Neuron (in vitro differentiated cells): ENCODE measurements around the gene NUB1.

Experiments
- H2AFZ ChIP-seq: one replicate; pipeline ENCODE4 v1.6.1; 2013; ENCODE audit warnings: low read depth, mild to moderate bottlenecking, inconsistent platforms, low read length, moderate library complexity
- H3K27me3 ChIP-seq: one replicate; pipeline ENCODE4 v1.6.1; 2013; ENCODE audit warnings: low read length; ENCODE audit not compliant: insufficient read depth
- H3K36me3 ChIP-seq: one replicate; pipeline ENCODE4 v1.6.1; 2013; ENCODE audit warnings: low read length; ENCODE audit not compliant: insufficient read depth
- H3K4me1 ChIP-seq: one replicate; pipeline ENCODE4 v1.6.1; 2013; ENCODE audit warnings: low read length; ENCODE audit not compliant: insufficient read depth
- H3K4me3 ChIP-seq: 2 replicates; pipeline ENCODE4 v1.5.1; 2013; ENCODE audit warnings: mild to moderate bottlenecking, low read length, moderate library complexity
- H3K9me3 ChIP-seq: one replicate; pipeline ENCODE4 v1.6.1; 2013; ENCODE audit warnings: low read length

Gene NUB1

DNA sequence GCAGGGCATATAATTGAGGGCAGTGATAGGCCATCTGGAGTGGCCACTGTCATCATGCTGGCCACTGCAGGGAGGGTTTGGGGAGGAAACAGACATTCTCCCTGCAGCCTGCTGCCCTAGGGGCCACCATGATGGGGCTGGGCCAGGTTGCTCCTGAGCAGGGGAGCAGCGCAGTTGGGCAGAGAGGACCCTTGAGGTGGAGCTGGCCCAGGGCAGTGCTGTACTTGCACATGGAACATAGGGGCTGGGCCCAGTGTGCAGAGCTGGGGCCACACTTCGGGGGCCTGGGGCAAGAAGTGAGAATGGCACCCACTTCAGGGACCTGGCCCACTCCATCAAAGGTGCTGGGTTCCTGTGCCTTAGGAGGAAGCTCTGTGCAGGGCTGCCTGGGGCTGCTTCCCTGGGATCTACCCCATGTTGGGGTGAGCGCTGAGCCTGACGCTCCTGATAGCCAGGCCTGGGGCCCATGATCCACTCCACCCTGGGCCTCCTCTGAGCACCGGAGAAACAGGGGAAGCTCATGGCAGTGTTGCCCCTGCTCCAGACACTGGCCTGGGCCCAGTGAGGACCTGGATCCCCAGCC is 21.3 kb upstream of the NUB1 start:
- Histone ChIP-seq H3K36me3 (no peaks in the 10 kb centered on the region), H3K27me3 (no peaks in the 10 kb centered on the region), H2AFZ (no peak overlapping the region), H3K9me3 (peaks cover 12% of the 10 kb centered on the region), H3K4me3 (no peak overlapping the region), H3K4me1 (no peaks in the 10 kb centered on the region)

DNA sequence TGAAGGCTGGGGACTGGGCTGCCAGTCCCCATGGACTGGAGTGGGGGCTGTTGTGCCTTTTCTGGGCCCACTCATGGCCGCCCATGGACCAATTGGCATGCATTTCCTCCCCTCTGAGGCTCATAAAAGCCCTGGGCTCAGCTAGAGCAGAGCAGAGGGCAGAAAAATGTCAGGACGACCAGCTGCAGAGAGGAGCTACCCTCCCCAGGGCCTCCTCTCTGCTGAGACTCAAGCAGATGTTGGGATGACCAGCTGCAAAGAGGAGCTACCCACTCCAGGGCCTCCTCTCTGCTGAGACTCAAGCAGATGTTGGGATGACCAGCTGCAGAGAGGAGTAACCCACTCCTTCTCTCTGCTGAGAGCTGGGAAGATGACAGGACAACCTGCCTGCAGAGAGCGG is 20.3 kb upstream of the NUB1 start:
- H3K27me3 ChIP-seq = no peaks in the 10 kb centered on the region
- no peak overlapping the region for H3K4me3 ChIP-seq
- H3K9me3 ChIP-seq = peaks cover 12% of the 10 kb centered on the region
- no peaks in the 10 kb centered on the region for H3K4me1 ChIP-seq
- no peak overlapping the region for H2AFZ ChIP-seq
- no peaks in the 10 kb centered on the region for H3K36me3 ChIP-seq

DNA sequence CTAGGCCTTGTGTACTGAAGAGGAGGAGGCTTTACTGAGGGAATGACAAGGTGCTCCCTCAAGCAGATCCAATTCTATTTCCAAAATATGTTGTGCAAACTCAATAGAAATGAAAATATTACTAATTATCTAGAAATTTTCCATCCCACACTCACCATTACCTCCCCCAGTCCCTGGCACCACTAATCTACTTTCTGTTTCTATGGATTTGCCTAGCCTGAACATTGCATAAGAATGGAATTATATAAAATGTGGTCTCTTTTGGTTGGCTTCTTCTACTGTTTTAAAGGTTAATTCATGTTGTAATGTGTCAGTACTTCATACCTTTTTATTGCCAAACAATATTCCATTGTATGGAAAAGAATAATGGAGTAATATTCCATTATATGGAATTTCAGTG is 18.7 kb upstream of the NUB1 start:
- no peak overlapping the region for H2AFZ ChIP-seq
- no peak overlapping the region for H3K4me3 ChIP-seq
- no peaks in the 10 kb centered on the region for H3K4me1 ChIP-seq
- H3K36me3 ChIP-seq = no peaks in the 10 kb centered on the region
- no peaks in the 10 kb centered on the region for H3K27me3 ChIP-seq
- H3K9me3 ChIP-seq = peaks cover 15% of the 10 kb centered on the region

DNA sequence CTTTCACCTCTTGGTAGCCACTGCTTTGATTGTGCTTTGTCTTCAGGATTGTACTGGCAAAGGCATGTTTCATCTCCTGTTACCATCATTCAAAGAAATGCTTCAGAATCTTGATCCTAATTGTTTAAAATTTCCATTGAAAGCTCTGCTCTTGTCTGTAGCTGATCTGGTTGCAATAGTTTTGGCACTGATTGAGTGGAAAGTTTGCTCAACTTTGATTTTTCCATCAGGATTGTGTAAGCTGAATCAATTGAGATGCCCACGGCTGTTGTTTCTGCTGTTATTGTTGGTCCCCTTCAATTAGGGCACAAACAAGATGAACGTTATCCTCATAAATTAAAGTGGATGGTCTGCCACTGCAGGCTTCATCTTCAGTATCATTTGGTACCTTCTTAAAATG is 14.6 kb upstream of the NUB1 start:
- H3K27me3 ChIP-seq = no peaks in the 10 kb centered on the region
- no peak overlapping the region for H3K4me3 ChIP-seq
- H3K9me3 ChIP-seq = peaks cover 3% of the 10 kb centered on the region

DNA sequence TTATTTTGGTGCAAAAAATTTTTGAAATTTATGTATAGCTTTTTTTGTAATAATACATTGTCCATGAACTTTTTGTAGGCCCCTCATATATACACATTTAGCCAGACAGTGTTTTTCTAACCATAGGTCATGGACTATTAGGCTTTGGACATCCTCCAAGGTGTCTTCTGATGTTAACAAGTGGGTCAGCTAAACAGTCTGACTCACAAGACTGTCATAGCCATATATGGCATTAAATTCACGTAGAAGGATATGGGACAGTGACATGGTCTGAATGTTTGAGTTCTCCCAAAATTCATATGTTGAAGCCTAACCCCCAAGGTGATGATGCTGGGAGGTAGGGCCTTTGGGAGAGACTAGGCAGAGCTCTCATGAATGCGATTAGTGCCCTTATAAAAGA is 14.0 kb upstream of the NUB1 start:
- H3K4me1 ChIP-seq = no peaks in the 10 kb centered on the region
- no peak overlapping the region for H3K4me3 ChIP-seq
- peaks cover 3% of the 10 kb centered on the region for H3K9me3 ChIP-seq
- no peak overlapping the region for H2AFZ ChIP-seq
- H3K27me3 ChIP-seq = no peaks in the 10 kb centered on the region
- H3K36me3 ChIP-seq = no peaks in the 10 kb centered on the region

More for the DNA sequence above, 14.6 kb upstream of the NUB1 start:
- Histone ChIP-seq H2AFZ (no peak overlapping the region), H3K36me3 (no peaks in the 10 kb centered on the region), H3K4me1 (no peaks in the 10 kb centered on the region)

DNA sequence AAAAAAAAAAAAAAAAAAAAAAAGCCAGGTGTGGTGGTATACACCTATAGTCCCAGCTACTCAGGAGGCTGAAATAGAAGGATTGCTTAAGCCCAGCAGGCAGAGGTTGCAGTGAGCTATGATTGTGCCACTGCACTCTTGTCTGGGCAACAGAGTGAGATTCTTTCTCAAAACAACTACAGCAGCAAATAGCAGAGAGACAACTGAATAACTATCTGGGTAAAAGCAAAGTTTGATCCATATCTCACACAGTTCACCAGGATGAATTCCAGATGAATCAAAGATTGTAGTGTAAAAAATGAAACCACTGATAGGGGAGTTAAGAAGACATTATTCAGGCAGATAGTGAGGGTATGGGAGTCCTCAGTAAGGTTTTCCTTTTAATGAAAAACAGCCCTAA is 11.4 kb upstream of the NUB1 start:
- Histone ChIP-seq H3K9me3 (peaks cover 3% of the 10 kb centered on the region), H3K4me3 (no peak overlapping the region), H3K36me3 (no peaks in the 10 kb centered on the region), H2AFZ (no peak overlapping the region), H3K27me3 (peaks cover 3% of the 10 kb centered on the region), H3K4me1 (no peaks in the 10 kb centered on the region)

DNA sequence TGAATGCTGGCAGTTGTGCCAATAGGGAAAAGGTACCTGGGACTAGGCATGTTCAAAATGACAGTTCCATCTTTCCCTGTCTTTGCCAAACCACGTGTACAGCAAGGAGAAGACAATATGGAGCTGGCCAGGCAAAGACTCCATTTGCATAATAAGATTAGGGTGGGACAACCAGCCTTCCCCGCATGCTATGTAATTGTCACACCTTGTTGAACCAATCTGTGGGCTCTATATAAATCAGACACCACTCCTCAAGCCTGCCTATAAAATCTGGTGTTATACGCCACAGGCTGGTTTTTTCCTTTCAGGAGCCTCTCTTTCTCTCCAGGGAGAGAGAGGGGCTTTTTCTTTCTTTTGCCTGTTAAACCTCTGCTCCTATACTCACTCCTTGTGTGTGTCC is 11.0 kb upstream of the NUB1 start:
- Histone ChIP-seq H3K27me3 (peaks cover 3% of the 10 kb centered on the region), H3K9me3 (peaks cover 3% of the 10 kb centered on the region), H3K36me3 (no peaks in the 10 kb centered on the region), H2AFZ (no peak overlapping the region), H3K4me1 (no peaks in the 10 kb centered on the region), H3K4me3 (no peak overlapping the region)

DNA sequence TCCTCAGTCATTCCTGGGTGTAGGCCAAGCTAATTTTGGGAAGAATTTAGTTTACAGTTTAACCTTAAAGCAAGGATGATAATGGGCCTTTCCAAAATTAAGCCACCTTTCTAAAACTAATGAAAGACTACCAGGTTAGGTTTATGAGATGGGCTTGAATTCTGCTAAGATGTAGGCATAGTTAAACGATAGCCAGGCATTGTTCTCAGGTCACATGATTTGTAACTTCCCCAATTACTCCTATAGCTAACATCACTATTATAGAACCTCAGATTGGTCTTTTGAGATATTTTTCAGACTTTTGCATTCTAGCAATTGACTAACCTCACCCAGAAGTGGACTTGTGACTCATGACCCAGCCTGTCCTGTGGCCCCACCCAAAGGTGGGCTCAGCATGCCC is 7.0 kb upstream of the NUB1 start:
- no peaks in the 10 kb centered on the region for H3K4me1 ChIP-seq
- peaks cover 3% of the 10 kb centered on the region for H3K27me3 ChIP-seq
- H3K4me3 ChIP-seq = no peak overlapping the region

DNA sequence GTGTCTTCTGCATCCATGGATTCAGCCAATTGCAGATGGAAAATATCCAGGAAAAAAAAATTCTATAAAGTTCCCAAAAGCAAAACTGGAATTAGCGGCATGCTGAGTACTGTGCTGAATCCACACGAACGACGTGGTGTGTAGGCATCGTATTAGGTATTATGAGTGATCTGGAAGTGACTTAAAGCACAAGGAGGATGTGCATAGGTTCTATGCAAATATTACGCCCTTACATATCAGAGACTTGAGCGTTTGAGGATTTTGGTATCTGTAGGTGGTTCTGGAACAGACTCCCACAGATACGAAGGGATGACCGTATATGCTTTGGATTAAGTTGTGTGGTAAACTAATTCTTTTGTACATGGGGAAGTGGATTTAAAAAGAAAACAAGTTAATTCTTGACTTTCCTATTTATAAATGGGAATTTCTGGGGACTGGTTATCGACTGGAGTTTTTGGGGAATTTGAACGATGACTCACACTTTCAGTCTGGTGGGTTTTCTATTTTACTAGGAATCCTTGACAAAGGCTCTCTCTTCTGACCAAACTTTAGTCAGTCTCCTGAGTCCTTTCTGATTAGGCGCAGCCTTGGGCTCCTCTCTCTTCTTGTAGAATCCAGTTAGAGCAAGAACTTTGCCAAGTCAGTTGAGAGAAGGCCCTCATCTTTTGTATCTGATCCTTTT is 5.4 kb upstream of the NUB1 start:
- Histone ChIP-seq H3K9me3 (no peaks in the 10 kb centered on the region), H3K4me1 (no peaks in the 10 kb centered on the region), H3K4me3 (no peak overlapping the region), H3K36me3 (no peaks in the 10 kb centered on the region), H3K27me3 (peaks cover 3% of the 10 kb centered on the region), H2AFZ (no peak overlapping the region)

More for the DNA sequence above, 7.0 kb upstream of the NUB1 start:
- no peaks in the 10 kb centered on the region for H3K36me3 ChIP-seq
- H2AFZ ChIP-seq = no peak overlapping the region
- H3K9me3 ChIP-seq = no peaks in the 10 kb centered on the region

DNA sequence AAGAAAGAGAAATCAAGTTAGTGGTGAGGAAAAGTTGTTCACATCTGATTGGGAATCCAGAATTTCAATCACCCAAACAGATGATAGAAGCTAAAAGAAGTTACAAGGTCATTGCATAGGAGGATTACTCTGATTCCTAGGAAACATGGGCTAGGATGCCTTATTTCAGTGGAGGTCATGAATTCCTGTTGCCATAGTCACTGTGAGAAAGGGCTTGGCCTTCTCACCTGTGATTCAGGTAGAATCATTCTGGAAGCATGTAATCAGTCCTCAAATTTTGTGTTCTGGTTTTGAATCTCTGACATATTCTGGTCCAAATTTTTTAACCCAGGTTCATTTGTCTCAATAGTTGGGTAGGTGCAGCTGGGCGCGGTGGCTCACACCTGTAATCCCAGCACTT is 4.3 kb upstream of the NUB1 start:
- Histone ChIP-seq H3K36me3 (no peaks in the 10 kb centered on the region), H3K27me3 (peaks cover 3% of the 10 kb centered on the region), H2AFZ (no peak overlapping the region), H3K9me3 (no peaks in the 10 kb centered on the region), H3K4me3 (no peak overlapping the region), H3K4me1 (peaks cover 1% of the 10 kb centered on the region)

DNA sequence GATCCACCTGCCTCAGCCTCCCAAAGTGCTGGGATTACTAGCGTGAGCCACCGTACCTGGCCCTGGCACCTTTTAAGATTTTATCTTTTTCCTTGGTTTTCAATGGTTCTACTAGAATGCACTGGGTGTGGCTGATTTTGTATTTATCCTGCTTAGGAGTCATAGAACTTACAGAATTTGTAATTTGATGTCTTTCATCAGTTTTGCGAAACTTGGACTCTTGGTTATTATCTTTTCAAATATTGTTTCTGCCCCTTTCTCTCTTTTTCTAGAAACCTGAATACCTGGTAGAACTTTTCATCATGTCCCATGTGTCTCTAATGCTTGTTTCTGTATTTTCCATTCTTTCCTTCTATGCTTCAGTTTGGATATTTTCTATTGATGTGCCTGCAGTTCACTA is 2.8 kb upstream of the NUB1 start:
- no peak overlapping the region for H2AFZ ChIP-seq
- no peaks in the 10 kb centered on the region for H3K9me3 ChIP-seq
- H3K36me3 ChIP-seq = no peaks in the 10 kb centered on the region
- H3K27me3 ChIP-seq = peaks cover 3% of the 10 kb centered on the region
- H3K4me1 ChIP-seq = peaks cover 9% of the 10 kb centered on the region
- no peak overlapping the region for H3K4me3 ChIP-seq

DNA sequence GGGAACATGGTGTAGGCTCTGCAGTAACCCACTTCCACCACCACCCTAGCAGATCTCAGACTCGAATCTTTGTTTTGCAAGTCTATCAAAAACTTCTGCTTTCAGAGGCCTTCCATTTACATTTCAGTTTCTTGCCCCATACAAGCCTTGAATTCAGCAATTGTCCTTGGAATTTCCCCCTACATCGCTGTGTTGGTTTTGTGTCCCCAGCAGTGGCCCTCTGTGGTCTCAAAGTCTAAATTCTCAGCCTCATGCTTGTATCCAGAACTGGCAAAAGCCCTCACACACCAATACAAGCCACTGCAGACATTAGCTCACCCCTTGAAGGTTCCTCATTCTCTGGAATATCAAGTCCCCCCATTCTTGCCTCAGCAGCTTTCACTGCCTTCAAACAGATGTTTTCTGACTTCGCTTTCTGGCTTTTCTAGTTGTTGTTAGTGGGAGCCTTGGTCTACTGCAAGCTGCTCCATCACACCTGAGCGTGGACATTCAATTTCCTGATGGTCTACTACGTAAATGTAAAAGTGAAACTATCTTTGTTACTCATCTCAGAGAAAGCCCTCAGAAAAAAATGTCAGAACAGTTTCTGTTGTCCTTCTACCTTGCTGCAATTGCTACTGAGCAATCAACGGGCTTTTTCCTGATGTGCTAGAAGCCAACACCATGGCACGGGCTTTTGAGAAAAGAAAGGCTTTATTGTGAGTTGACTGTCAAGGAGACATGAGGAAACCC is 1.8 kb upstream of the NUB1 start:
- Histone ChIP-seq H2AFZ (no peak overlapping the region), H3K27me3 (peaks cover 3% of the 10 kb centered on the region), H3K4me1 (peaks cover 9% of the 10 kb centered on the region), H3K4me3 (no peak overlapping the region), H3K36me3 (no peaks in the 10 kb centered on the region), H3K9me3 (no peaks in the 10 kb centered on the region)

DNA sequence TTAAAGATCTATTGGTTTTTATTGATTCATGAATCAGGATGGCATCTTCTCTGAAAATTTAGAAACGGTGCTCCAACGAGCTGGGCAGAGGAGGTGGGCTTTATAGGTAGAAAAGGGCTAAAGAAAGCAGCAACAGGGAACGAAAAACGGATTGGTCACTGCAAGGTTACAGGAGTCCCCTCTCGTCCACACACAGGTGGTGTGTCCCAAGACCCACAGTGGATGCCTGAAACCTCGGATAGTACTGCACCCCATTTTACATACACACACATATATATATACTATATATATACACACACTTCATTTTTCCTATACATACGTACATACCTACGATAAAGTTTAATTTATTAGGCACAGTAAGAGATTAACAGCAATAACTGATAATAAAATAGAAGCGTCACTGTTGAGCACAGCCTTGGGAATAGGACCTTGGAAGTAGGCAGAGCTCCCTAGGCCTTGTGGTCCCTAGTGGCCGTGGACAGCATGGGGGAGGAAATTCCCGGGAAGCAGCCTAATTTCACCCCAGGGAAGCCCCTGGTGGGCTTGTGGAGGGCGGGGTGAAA is 737 bp upstream of the NUB1 start:
- peaks cover 5% of the 10 kb centered on the region for H3K36me3 ChIP-seq

More for the DNA sequence above, 737 bp upstream of the NUB1 start:
- Histone ChIP-seq H3K27me3 (no peaks in the 10 kb centered on the region), H3K9me3 (no peaks in the 10 kb centered on the region), H3K4me1 (peaks cover 9% of the 10 kb centered on the region), H2AFZ (peak overlapping the region; percentile 96), H3K4me3 (peak overlapping the region; percentile 33)
